ENCODE results near the gene SSH2.
"Not testable (repeated sequence)": the region's sequence is repeated elsewhere in the genome, so short reads cannot be mapped to it uniquely, and the experiment has no call there.

Gene SSH2

DNA sequence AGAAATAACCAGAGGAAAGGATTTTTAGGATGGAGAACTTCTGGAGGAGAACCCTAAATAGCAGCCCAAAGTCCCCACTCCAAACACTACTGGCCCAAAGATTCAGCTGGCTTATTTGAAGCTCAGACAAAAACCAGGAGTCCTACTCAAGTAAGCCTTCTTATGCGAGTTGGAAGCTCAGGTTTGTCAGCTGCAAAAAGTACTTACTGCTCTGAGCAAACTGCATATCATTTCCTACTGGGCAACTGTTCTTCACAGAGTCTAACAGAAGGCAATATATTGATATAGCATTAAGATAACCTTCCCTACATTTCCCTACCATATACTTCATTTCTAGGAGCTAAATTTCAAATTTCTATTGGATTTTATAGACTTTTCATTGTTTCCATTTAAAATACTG, 231.2 kb downstream of the SSH2 start:
- Mint-ChIP-seq H3K4me1 (ENCODE audit: low read depth) (peaks cover 33% of the 10 kb centered on the region), H3K36me3 (ENCODE audit: low read depth) (peaks cover 51% of the 10 kb centered on the region), H3K27me3 (no peaks in the 10 kb centered on the region), H3K9me3 (no peaks in the 10 kb centered on the region), H3K4me3 (no peak overlapping the region), H3K27ac (no peak overlapping the region)

DNA sequence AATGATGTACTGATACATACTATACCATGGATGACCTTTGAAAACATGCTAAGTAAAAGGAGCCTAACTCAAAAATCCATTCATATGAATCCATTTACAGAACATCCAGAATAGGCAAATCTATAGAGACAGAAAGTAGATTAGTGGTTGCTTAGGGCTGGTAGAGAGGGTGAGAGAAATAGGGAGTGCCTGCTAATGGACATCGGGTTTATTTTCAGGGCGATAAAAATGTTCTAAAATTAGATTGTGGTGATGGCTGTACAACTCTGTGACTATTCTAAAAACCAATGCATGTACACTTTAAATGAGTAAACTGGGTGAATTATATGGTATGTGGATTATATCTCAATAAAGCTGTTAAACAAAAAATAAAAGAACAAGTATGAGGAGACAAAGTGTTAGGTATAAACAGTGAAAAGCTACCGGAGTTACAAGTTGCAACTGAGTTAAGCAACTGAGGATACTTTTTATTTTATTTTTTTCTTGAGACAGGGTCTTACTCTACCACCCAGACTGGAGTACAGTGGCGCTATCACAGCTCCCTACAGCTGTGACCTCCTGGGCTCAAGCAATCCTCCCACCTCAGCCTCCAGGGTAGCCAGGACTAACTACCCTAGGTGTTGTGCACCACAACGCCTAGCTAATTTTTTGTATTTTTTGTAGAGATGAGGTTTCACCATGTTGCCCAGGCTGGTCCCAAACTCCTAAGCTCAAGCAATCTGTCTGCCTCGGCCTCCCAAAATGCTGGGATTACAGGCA, 231.8 kb downstream of the SSH2 start:
- Mint-ChIP-seq H3K27ac (no peak overlapping the region), H3K4me1 (ENCODE audit: low read depth) (peaks cover 33% of the 10 kb centered on the region), H3K36me3 (ENCODE audit: low read depth) (peaks cover 54% of the 10 kb centered on the region), H3K9me3 (no peaks in the 10 kb centered on the region), H3K27me3 (no peaks in the 10 kb centered on the region), H3K4me3 (no peak overlapping the region)

DNA sequence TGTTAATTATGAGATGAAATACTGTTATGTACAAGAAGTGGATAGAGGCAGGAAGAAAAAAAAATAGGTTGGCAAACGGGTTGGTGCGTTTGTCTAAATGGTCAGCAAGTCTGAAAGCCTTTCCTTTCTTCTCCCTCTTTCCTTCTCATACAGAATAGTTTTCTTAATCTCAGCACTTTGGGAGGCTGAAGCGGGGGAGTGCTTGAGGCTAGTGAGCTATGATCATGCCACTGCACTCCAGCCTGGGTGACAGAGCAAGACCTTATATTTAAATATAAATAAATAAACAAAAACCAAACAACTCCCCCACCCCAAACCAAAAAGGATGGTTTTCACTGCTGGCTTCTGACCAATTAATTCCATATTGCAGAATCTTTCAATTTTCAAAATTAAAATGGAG, 232.7 kb downstream of the SSH2 start:
- Mint-ChIP-seq H3K27ac (peak overlapping the region; percentile 41), H3K4me3 (no peak overlapping the region), H3K36me3 (ENCODE audit: low read depth) (peaks cover 47% of the 10 kb centered on the region), H3K9me3 (no peaks in the 10 kb centered on the region), H3K27me3 (no peaks in the 10 kb centered on the region), H3K4me1 (ENCODE audit: low read depth) (peaks cover 33% of the 10 kb centered on the region)

DNA sequence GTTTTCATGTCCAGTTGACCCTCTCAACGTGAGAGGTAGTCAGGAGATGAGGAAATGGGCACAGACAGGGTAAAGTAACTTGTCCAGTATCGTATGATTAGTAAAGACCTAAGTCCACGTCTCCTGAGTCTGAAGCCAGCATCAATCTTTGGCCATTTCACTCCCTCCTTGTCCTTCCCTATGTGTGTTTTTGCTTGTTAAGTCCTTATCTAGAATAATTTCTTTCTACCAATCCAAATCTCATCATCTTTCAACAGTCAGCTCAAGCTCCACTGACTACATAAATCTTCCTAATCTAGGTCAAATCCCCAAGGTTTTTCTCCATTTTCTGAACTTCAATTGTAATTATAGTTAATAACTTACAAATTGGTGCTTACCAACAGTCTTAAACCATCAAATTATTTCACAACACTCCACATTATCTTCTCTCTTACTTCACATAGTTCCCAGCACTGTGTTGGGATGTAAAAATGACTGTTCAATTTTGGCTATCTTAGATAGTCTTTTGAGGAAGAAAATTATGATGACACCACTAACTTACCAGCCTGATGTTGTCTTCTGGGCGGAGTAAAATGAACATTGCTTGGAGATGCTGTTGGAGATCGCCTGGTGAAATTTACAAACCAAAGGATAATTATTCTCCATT, 235.0 kb downstream of the SSH2 start:
- no peak overlapping the region for H3K4me3 Mint-ChIP-seq
- H3K9me3 Mint-ChIP-seq: no peaks in the 10 kb centered on the region
- H3K4me1 Mint-ChIP-seq (ENCODE audit: low read depth): peaks cover 43% of the 10 kb centered on the region
- no peaks in the 10 kb centered on the region for H3K27me3 Mint-ChIP-seq
- peaks cover 52% of the 10 kb centered on the region for H3K36me3 Mint-ChIP-seq (ENCODE audit: low read depth)
- peak overlapping the region; percentile 34 for H3K27ac Mint-ChIP-seq

DNA sequence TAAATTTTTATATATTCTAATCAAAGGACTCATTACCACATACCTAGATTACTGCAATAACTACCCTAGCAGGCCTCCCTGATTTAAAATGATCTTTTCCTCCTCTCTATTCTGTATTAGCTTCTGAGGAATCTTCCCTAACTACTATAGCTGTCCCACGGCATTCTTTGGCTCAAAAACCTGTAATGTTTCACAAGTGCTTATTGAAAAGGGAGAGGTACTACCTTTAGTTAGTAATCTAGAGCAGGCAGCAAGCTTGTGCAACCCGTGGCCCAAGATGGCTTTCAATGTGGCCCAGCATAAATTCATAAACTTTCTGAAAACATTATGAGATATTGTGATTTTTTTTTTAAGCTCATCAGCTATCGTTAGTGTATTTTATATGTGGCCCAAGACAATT, 236.3 kb downstream of the SSH2 start:
- Mint-ChIP-seq H3K36me3 (ENCODE audit: low read depth) (peaks cover 47% of the 10 kb centered on the region), H3K9me3 (no peaks in the 10 kb centered on the region), H3K27ac (peak overlapping the region; percentile 31), H3K4me3 (no peak overlapping the region), H3K4me1 (ENCODE audit: low read depth) (peaks cover 31% of the 10 kb centered on the region), H3K27me3 (no peaks in the 10 kb centered on the region)

DNA sequence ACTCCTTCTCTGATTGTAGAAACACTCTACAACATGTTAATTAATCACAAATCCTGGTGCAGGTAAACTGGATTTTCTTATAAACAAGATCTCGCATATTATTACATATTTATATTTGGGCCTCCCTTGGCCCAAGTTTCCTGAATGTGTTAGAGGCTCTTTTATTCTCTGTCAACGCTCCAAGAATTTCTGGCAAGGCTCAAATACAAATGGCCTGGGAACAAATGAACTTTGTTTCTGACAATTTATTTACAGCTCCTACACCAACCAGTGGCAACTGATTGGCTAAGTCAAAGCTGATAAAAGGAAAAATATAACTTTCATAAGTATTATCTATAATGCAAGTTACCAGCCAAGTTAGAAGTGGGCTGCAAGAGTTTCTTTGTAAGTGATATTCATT, 242.4 kb downstream of the SSH2 start:
- Mint-ChIP-seq H3K36me3 (ENCODE audit: low read depth) (peaks cover 31% of the 10 kb centered on the region), H3K27ac (no peak overlapping the region), H3K4me3 (no peak overlapping the region), H3K9me3 (no peaks in the 10 kb centered on the region), H3K4me1 (ENCODE audit: low read depth) (peaks cover 32% of the 10 kb centered on the region), H3K27me3 (no peaks in the 10 kb centered on the region)

DNA sequence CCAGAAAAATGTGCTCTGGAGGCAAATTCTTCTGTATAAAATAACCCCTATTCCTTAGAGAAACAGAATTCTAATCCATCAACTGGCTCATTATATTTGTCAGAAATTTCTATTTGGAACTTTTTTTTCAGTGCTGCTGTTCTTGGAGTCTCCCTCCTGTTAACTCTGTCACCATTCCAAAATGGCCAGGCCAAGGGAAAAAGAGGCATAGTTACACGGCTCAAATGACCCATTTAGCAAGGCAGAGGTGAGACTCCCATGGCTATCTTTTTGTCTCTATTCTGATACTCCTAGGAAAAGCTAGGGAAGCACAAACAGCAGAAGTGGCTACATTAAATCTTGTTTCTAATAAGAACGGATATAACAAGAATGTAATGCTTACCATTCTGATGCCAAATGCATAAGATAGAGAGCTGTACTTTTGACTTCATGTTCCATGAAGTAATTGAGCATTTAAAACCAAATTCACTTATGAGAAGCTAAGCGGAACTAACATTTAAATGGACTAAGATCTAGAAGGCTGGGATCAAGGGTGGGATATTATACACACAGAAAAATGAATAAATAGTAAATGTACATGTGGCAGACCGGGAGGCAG, 242.9 kb downstream of the SSH2 start:
- H3K4me1 Mint-ChIP-seq (ENCODE audit: low read depth): peaks cover 32% of the 10 kb centered on the region
- no peak overlapping the region for H3K4me3 Mint-ChIP-seq
- no peak overlapping the region for H3K27ac Mint-ChIP-seq
- peaks cover 31% of the 10 kb centered on the region for H3K36me3 Mint-ChIP-seq (ENCODE audit: low read depth)
- H3K27me3 Mint-ChIP-seq: no peaks in the 10 kb centered on the region
- no peaks in the 10 kb centered on the region for H3K9me3 Mint-ChIP-seq

DNA sequence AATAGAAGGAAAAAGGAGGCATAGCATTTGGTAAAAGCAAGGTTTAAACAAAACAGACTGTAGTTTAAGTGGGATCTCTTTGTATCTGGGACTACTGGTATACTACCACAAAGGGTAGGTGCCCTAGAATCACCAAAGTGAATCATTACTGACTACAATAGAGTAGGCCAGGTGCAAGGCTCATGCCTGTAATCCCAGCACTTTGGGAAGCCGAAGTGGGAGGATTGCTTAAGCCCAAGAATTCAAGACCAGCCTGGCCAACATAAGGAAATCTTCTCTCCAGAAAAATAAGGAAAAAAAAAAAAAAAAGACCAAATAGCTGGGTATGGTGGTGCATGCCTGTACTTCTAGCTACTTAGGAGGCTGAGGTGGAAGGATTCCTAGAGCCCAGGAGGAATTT, 246.5 kb downstream of the SSH2 start:
- Mint-ChIP-seq H3K27me3 (no peaks in the 10 kb centered on the region), H3K4me3 (no peak overlapping the region), H3K36me3 (ENCODE audit: low read depth) (peaks cover 28% of the 10 kb centered on the region), H3K4me1 (ENCODE audit: low read depth) (peaks cover 28% of the 10 kb centered on the region), H3K9me3 (no peaks in the 10 kb centered on the region), H3K27ac (no peak overlapping the region)

DNA sequence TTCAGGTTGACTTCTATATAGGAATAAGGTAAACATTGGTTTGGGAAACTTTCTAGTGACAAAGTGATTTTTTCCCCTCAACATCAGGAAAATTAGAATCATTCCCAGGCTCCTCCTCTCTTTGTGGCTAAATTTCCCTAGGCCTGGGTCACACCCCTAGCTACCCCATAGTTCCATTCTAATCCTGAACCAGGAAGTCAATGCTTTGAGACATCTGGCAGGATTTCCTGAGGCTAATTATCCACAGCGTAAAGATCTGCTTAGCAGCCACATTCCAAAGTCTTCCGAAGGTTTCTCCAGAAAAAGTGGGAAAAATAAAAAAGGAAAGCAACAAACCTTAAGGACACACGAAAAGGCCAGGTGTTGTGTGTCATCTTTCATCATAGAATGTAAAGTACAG, 247.0 kb downstream of the SSH2 start:
- H3K9me3 Mint-ChIP-seq: no peaks in the 10 kb centered on the region
- no peak overlapping the region for H3K4me3 Mint-ChIP-seq
- H3K27ac Mint-ChIP-seq: peak overlapping the region; percentile 74
- peaks cover 28% of the 10 kb centered on the region for H3K36me3 Mint-ChIP-seq (ENCODE audit: low read depth)
- peaks cover 28% of the 10 kb centered on the region for H3K4me1 Mint-ChIP-seq (ENCODE audit: low read depth)
- no peaks in the 10 kb centered on the region for H3K27me3 Mint-ChIP-seq

DNA sequence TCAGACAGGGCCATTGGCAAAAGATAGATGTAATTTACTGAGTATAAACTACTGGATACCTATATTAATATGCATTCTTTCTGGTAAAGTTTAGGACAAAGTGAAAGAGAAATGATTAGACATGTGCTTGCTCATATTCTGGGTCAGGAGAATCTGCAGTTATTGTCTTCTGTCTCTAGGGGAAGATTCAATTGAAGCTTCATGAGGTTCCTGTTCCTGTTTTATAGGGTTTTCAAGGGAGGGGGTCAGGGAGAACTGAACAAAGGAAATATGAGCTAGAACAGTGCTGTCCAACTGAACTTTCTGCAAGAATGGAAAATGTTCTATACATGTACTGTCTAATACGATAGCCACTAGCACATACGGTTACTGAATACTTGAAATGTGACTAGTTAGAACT, 248.0 kb downstream of the SSH2 start:
- H3K9me3 Mint-ChIP-seq: no peaks in the 10 kb centered on the region
- H3K27me3 Mint-ChIP-seq: no peaks in the 10 kb centered on the region
- peak overlapping the region; percentile 17 for H3K27ac Mint-ChIP-seq
- H3K4me1 Mint-ChIP-seq (ENCODE audit: low read depth): peaks cover 34% of the 10 kb centered on the region
- H3K4me3 Mint-ChIP-seq: no peak overlapping the region
- H3K36me3 Mint-ChIP-seq (ENCODE audit: low read depth): peaks cover 35% of the 10 kb centered on the region

DNA sequence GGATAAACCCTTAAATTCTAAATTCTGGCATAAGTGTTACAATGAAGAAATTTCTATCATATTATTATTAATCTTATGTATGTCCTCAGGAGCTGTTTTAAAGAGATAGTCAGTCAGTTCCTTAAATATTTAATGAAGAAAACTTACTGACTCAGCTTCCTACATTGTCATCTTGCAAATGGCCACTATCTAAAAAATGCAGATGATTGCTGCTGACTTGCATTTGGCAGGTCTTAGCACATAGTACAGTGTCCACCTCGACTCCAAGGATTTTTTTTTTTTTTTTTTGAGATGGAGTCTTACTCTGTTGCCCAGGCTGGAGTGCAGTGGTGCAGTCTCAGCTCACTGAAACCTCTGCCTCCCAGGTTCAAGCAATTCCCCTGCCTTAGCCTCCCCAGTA, 252.2 kb downstream of the SSH2 start:
- H3K4me3 Mint-ChIP-seq: no peak overlapping the region
- H3K27ac Mint-ChIP-seq: no peak overlapping the region
- no peaks in the 10 kb centered on the region for H3K9me3 Mint-ChIP-seq
- peaks cover 50% of the 10 kb centered on the region for H3K36me3 Mint-ChIP-seq (ENCODE audit: low read depth)
- peaks cover 39% of the 10 kb centered on the region for H3K4me1 Mint-ChIP-seq (ENCODE audit: low read depth)
- no peaks in the 10 kb centered on the region for H3K27me3 Mint-ChIP-seq

DNA sequence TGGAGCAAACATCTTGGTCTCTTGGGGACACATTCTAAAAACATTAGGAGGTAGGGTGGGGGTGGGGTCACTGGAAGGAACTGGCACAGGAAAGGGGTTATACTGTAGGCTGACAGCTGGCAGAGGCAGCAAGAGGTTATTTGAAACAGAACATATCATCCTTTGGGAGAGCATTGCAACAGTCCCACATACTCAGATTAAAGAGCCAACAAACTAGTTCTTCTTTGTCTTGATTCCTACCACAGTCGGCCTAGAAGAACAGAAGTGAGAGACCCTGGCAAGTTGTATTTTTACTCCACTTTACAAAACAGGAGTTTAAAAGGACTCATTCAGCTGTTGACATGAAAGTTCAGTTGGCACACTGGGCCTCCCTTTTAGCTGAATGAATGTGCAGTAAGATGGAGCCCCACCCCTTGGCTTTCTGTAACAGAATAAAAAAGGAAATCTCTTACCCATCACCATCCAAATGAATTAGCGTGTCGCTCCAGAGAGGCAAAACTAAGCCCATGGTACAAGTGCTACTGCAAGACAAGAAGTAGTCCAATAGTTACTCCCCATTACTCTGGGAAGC, 252.7 kb downstream of the SSH2 start:
- Mint-ChIP-seq H3K4me1 (ENCODE audit: low read depth) (peaks cover 33% of the 10 kb centered on the region), H3K4me3 (no peak overlapping the region), H3K9me3 (no peaks in the 10 kb centered on the region), H3K36me3 (ENCODE audit: low read depth) (peaks cover 52% of the 10 kb centered on the region), H3K27ac (no peak overlapping the region), H3K27me3 (no peaks in the 10 kb centered on the region)

DNA sequence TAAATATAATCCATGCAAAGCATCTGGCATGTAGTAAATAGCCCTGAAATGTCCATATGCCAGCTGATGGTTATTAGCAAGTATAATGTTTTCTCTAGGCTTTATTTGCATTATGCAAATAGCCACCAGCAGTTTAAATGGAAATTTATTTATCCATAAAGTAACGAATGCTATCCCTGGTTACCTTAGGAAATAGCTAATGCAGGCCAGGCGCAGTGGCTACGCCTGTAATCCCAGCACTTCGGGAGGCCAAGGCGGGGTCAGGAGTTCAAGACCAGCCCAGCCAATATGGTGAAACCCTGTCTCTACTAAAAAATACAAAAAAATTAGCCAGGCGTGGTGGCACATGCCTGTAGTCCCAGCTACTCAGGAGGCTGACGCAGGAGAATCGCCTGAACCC, 254.1 kb downstream of the SSH2 start:
- H3K4me1 Mint-ChIP-seq (ENCODE audit: low read depth): peaks cover 25% of the 10 kb centered on the region
- H3K27ac Mint-ChIP-seq, H3K9me3 Mint-ChIP-seq, H3K27me3 Mint-ChIP-seq, H3K4me3 Mint-ChIP-seq: not testable (repeated sequence)
- peaks cover 61% of the 10 kb centered on the region for H3K36me3 Mint-ChIP-seq (ENCODE audit: low read depth)

DNA sequence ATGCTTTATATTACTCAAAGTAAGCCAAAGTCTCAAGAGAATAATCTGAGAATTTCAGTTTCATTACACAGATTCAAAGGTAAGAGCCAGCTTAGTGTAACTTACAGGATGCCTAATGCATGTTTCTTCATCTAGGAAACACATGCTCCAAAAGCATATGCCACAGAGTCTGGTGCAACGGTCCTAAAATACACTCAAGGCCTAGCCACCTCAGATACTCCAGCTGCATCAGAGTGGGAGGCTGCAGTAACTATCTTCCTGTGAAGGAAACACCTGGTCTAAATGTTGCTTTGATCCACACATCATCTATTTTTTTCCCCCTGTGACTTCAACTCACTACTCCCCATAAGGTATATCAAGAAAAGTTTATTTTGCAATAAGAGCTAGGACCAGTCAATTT, 255.7 kb downstream of the SSH2 start:
- Mint-ChIP-seq H3K27ac (peak overlapping the region; percentile 75), H3K9me3 (no peaks in the 10 kb centered on the region), H3K27me3 (no peaks in the 10 kb centered on the region), H3K36me3 (ENCODE audit: low read depth) (peaks cover 60% of the 10 kb centered on the region), H3K4me3 (no peak overlapping the region), H3K4me1 (ENCODE audit: low read depth) (peaks cover 22% of the 10 kb centered on the region)

DNA sequence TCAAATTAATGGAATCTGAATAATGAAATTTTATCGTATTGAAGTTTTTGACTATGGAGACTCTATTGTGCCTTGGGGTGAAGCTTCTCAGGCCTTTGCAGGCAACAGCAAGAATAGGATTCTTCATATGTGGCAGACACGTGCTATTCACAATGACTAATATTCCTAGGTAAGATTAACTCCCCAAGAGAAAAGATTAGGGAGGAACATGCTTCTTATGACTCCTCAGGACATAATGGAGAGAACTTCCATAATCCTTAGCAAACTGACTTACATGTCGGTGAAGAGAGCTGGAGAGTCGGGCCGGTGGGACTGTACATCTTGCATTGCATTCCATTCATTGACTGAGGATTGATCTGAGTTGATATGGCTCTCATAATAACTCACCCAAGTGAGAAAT, 258.4 kb downstream of the SSH2 start:
- Mint-ChIP-seq H3K27ac (no peak overlapping the region), H3K4me3 (no peak overlapping the region), H3K36me3 (ENCODE audit: low read depth) (peaks cover 58% of the 10 kb centered on the region), H3K4me1 (ENCODE audit: low read depth) (peaks cover 27% of the 10 kb centered on the region), H3K9me3 (no peaks in the 10 kb centered on the region), H3K27me3 (no peaks in the 10 kb centered on the region)

Measured in stimulated activated naive CD8-positive, alpha-beta T cell treated with anti-CD3 and anti-CD28 coated beads, Interleukin-15, Interleukin-2, amounts not matched to agents 100 ng/mL and 50 ng/mL, for 24 hours (primary cell).